CD4-positive, alpha-beta T cell treated with Interferon alpha-2 for 1 hour (primary cell): ENCODE results near the gene TMEM140.
"Not testable (repeated sequence)": the region's sequence is repeated elsewhere in the genome, so short reads cannot be mapped to it uniquely, and the experiment has no call there.

Source experiments
- DNase-seq, 2 donors: peaks; one replicate each; pipeline ENCODE4 v3.0.0-alpha.2; 2020 to 2022

The TMEM140 gene

GRCh38 chr7:135159359-135160085, 11.7 kb downstream of the TMEM140 start:
- DNase-seq, result no peak

GRCh38 chr7:135160098-135160857, 12.4 kb downstream of the TMEM140 start:
- DNase-seq, result peak in 1 of 2 donors; percentile 42

- DNase-seq, result no peak
Measured at GRCh38 chr7:135160858-135161653, 13.2 kb downstream of the TMEM140 start.

- no peak for DNase-seq
Measured at GRCh38 chr7:135161669-135162068, 13.8 kb downstream of the TMEM140 start.

DNA sequence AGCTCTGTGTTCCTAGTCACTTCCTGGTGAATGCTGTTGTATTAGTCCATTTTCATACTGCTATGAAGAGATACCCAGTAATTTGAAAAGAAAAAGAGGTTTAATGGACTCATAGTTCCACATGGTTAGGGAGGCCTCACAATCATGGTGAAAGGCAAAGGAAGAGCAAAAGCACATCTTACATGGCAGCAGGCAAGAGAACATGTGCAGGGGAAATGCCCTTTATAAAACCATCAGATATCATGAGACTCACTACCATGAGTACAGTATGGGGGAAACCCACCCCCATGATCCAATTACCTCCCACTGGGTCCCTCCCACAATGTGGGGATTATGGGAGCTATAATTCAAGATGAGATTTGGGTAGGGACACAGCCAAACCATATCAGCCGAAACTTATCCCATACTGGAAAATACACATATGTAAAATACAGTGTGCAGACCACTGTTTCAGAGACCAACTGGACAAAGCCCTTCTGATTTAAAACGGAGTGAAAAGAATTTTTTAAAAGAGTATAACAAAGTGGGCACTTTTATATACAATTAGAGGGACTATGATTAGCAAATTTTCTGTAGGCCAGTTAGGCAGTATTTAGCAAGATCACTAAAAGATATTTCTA, 14.6 kb downstream of the TMEM140 start:
- DNase-seq, result no peak

DNA sequence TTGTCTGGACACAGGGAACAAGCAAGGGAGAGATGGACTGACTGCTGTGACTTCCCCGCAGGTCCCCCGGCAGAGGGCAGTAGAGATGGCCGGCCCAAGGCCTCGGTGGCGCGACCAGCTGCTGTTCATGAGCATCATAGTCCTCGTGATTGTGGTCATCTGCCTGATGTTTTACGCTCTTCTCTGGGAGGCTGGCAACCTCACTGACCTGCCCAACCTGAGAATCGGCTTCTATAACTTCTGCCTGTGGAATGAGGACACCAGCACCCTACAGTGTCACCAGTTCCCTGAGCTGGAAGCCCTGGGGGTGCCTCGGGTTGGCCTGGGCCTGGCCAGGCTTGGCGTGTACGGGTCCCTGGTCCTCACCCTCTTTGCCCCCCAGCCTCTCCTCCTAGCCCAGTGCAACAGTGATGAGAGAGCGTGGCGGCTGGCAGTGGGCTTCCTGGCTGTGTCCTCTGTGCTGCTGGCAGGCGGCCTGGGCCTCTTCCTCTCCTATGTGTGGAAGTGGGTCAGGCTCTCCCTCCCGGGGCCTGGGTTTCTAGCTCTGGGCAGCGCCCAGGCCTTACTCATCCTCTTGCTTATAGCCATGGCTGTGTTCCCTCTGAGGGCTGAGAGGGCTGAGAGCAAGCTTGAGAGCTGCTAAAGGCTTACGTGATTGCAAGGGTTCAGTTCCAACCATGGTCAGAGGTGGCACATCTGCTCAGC, 16.6 kb downstream of the TMEM140 start:
- no peak for DNase-seq

- DNase-seq, result no peak
Measured at GRCh38 chr7:135165862-135166261, 18.0 kb downstream of the TMEM140 start.

GRCh38 chr7:135166338-135166990, 18.6 kb downstream of the TMEM140 start:
- no peak for DNase-seq

- no peak for DNase-seq
Measured at GRCh38 chr7:135167365-135167917, 19.6 kb downstream of the TMEM140 start.

DNA sequence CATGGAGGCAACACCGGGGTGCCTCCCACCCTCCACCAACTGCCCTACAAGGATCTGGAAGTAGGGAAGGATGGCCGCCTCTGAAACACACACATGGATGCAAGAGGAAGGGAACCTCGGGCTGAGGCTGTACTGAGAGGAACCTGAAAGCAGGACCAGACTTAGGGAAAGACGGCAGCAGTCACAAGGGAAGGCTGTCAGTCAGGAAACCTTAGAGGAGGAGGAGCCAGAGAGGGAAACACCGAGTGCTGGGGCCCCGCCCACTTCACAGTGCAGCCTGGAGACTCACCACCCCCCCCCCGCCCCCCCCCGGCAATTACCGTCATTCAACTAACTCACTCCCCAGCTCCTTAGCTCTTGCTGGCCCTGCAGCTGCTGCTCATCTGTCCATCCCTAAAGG, 20.1 kb downstream of the TMEM140 start:
- DNase-seq, result peak; percentile 60 to 61

DNA sequence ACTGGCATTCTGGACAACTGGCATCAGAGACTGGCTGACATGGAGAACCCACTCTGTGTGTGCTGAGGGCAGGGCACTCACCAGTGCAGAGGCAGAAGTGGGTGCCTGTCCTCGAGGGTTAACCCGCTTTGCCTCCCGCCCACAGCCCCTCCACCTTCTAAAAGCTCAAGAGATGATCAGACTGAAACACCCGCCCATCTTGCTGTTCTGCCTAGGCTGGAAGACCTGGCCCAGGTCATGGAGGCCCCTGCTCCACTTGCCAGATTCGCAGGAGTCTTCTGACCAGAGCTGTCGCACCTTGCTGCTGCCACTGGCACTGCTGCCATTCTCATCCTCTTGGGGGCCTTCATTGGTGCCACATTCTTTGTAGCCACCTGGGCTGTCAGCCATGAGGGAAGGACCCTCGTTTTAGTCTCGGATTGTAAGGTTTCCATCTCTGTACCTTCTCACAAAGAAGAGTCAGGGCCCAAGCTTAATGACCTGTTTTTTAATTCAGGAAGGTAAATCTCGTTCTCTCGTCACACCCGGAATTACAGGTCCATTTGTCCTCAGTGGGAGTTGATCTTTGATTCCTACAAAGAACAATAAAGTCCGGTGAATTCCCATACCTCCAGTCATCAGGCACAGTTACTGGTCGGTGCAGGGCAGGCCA, 20.7 kb downstream of the TMEM140 start:
- no peak for DNase-seq

DNA sequence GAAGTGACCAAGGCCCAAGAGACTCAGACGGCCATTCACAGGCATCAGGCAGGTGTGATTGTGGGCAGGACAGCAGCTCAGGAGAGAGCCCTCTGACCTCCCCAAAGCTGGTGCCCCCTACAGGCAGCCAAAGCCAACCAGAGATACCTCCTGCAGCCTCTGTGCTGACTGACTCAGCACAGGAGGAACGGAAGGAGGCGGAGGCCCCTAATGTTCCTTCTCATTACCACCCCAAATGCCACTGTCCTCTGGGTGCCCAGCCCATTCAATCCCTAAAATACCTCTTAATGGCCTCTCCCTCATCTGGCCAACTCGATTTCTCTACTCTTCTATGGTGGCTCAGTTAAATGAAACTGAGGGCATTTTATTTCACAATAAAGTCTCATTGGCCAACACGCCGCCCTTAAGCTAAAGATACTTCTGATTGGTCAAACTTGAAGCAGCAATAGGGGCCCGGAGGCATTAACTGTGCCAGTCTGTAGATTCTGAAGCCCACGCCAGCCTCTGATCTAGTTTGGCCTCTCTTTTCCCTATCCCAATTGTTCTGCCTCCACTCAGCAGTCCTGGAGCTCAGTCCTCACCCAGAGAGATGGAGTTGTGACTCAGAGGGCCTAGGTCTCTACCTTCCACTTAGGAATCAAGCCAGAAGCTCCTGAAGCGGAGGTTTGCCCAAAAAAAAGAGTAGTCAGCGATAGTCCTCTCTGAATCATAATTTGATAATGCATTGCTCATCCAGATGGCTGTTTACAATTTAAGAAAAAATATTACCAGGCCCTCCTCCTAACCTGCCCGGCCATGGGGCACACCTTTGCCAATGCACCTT, 21.5 kb downstream of the TMEM140 start:
- DNase-seq, result peak; percentile 72 to 78

DNA sequence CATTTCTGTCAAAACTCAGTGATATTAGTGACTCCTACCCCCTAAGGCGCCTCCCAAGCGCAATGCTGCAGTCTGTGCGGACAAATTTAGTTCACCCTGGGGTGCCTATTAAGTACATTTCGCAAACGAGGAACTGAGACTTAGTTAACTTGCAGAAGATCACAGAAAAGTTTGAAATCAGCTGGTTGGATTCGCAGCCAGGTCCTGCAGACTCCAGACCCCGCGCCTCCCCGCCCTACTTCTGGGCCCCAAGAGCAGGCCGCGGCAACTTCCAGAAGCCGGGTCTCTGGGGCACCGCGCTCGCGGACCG, 22.0 kb downstream of the TMEM140 start:
- DNase-seq, result no peak

DNA sequence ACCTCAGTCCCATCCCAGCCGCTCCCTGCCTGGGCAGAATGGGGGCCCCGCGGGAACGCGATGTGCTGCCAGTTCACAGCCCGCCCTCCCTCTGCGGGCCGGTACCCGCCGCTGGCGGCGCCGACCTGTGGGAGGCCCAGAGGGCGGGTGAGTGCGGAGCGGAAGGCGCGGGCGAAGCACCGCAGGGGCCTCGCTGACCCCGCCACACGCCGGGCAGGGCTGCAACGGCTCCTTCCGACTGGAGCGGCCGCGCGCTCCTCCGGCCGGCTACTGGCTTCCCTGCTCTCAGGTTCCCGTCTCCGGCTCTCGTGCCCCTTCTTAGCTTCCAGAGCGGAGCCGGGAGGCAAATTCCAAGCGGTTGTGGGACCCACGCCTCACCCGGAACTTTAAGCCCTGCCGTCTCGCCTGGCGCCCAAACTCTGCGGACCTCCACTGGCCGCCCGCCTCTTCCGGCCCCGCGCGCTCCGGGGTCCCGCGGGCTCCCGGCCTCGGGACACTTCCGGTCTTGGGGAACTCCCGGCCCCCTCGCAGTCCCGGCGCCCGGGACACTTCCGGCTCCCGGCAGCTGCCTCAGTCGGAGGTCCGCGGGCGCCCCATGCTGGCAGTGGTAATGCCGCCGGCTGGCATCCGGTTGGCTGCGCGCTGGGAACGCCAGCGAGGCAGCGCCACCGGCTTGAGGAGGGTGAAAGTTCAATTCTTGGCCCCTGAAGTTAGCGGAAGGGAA, 22.6 kb downstream of the TMEM140 start, which contains the start of gene CYREN:
CYREN (minus strand) TSS at position 434 of the 724 bp plus-strand sequence. CDS start 1,785 bp downstream, outside the sequence.
- DNase-seq, result peak; percentile 91 to 93

DNA sequence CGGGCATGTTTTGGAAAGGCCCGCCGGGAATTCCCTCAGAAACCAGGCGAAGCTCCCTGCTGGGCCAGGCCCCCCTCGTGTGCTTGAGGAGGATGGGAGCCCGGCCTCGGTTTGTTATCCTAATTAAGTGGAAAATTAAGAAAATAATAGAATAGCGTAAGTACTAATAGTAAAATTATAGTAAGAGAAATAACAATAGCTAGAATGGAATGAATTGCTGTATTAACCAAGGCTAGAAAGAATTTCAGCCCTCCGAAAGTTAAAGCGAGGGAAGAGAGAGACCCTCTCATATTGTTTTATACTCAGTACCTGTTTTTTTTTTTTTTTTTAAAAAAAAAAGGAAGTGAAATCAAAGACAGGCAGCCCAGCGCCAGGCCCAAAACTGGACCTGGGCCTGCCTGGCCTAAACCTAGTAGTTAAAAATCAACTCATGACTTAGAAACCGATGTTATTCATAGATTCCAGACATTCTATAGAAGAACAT, 23.2 kb downstream of the TMEM140 start:
- not testable (repeated sequence) for DNase-seq

GRCh38 chr7:135171581-135172291, 23.9 kb downstream of the TMEM140 start:
- not testable (repeated sequence) for DNase-seq

DNA sequence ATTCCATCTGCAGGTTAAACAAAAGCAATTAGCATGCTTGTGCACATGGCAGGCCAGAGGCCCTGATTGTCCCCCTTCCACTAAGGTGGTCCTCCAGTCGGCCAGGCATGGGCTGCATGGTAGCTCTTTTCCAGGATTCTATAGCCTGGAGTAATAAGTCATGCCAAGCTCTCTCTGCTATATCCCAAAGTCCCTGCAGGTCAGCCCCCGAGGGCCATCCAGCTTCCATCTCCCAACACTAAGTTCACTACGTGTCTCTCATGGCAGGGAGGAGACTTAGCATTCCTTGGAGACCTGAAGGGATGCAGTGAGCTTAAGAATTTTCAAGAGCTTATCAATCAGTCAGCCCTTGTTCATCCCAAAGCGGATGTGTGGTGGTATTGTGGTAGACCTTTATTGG, 26.0 kb downstream of the TMEM140 start:
- not testable (repeated sequence) for DNase-seq

- DNase-seq, result no peak
Measured at GRCh38 chr7:135174941-135175340, 27.1 kb downstream of the TMEM140 start.
